ENCODE measurements around the gene PTBP3.

- TF ChIP-seq CTCF (conservative IDR thresholded peaks at IDR 0.05; ENCODE audit: low read length): peak; percentile 44
- TF ChIP-seq EZH2phosphoT487 (IDR thresholded peaks at IDR 0.05; ENCODE audit: borderline replicate concordance): no peak
These were observed 33.2 kb upstream of the PTBP3 start for GRCh38 chr9:112366591-112366990.

Data from Loucy (cell line).